Tibial nerve (tissue), 4 donors: ENCODE data around the gene GTF2F2.
"Not testable (repeated sequence)": the region's sequence is repeated elsewhere in the genome, so short reads cannot be mapped to it uniquely, and the experiment has no call there.

ENCODE experiments used
- EP300 ChIP-seq, 2 donors: sonication (generic); formaldehyde crosslinking; IDR thresholded peaks; one replicate each; pipeline ENCODE4 v1.6.1; 2017; ENCODE audit warnings: antibody characterized with exemption in 2 of 2, mild to moderate bottlenecking in 1 of 2
- POLR2A ChIP-seq, 2 donors: fragments of 450-650 bp; IDR thresholded peaks; one replicate each; pipeline ENCODE4 v1.6.1; 2017; ENCODE audit warnings: antibody characterized with exemption in 2 of 2, mild to moderate bottlenecking in 2 of 2, moderate library complexity in 2 of 2
- TF ChIP-seq, protein P1 (sequence below), 5 experiments: fragments of 200-600 bp in 3 of 5; fragments of 450-650 bp in 2 of 5; sonication (generic) in 3 of 5; IDR thresholded peaks; one replicate each; pipeline ENCODE4 v1.5.1; 2016 to 2019; ENCODE audit warnings: antibody characterized with exemption in 5 of 5, mild to moderate bottlenecking in 3 of 5, moderate library complexity in 2 of 5

- TF ChIP-seq, protein P1, sequence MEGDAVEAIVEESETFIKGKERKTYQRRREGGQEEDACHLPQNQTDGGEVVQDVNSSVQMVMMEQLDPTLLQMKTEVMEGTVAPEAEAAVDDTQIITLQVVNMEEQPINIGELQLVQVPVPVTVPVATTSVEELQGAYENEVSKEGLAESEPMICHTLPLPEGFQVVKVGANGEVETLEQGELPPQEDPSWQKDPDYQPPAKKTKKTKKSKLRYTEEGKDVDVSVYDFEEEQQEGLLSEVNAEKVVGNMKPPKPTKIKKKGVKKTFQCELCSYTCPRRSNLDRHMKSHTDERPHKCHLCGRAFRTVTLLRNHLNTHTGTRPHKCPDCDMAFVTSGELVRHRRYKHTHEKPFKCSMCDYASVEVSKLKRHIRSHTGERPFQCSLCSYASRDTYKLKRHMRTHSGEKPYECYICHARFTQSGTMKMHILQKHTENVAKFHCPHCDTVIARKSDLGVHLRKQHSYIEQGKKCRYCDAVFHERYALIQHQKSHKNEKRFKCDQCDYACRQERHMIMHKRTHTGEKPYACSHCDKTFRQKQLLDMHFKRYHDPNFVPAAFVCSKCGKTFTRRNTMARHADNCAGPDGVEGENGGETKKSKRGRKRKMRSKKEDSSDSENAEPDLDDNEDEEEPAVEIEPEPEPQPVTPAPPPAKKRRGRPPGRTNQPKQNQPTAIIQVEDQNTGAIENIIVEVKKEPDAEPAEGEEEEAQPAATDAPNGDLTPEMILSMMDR (IDR thresholded peaks at IDR 0.05), result not testable (repeated sequence)
- not testable (repeated sequence) for TF ChIP-seq POLR2A, EP300 (IDR thresholded peaks at IDR 0.05)
Observed at GRCh38 chr13:45298550-45298949, 178.2 kb downstream of the GTF2F2 start.
